Measurements from ENCODE around the gene OR4F15. TPM values are rescaled to one million over a fixed set of nuclear protein-coding genes. Genes with fewer than 3 reads are reported as not detected.

The OR4F15 gene
- total and polyA plus RNA-seq, 2 of the 13 experiments (the other 11 are each of a cell fraction or from before 2014, with no cell fraction given): not detected

DNA sequence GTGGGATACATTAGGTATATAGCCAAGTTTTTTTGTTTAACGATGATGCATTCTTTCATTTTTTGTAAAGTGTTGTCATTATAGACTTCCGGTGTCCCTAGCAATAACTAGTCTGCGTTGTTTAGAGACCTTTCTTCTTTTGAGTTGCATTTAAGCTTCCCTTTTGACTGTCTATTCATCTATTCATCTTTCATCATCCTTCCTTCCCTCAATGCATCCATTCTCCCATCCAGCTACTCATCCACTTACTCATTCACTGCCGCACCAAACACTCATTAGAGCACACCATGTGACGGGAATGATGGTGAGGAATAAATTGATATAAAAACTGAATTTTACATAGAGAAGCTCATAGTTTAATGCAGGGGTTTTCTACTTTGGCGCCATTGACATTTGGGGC is 32.9 kb downstream of the OR4F15 start (continued):
- TF ChIP-seq, protein P1, sequence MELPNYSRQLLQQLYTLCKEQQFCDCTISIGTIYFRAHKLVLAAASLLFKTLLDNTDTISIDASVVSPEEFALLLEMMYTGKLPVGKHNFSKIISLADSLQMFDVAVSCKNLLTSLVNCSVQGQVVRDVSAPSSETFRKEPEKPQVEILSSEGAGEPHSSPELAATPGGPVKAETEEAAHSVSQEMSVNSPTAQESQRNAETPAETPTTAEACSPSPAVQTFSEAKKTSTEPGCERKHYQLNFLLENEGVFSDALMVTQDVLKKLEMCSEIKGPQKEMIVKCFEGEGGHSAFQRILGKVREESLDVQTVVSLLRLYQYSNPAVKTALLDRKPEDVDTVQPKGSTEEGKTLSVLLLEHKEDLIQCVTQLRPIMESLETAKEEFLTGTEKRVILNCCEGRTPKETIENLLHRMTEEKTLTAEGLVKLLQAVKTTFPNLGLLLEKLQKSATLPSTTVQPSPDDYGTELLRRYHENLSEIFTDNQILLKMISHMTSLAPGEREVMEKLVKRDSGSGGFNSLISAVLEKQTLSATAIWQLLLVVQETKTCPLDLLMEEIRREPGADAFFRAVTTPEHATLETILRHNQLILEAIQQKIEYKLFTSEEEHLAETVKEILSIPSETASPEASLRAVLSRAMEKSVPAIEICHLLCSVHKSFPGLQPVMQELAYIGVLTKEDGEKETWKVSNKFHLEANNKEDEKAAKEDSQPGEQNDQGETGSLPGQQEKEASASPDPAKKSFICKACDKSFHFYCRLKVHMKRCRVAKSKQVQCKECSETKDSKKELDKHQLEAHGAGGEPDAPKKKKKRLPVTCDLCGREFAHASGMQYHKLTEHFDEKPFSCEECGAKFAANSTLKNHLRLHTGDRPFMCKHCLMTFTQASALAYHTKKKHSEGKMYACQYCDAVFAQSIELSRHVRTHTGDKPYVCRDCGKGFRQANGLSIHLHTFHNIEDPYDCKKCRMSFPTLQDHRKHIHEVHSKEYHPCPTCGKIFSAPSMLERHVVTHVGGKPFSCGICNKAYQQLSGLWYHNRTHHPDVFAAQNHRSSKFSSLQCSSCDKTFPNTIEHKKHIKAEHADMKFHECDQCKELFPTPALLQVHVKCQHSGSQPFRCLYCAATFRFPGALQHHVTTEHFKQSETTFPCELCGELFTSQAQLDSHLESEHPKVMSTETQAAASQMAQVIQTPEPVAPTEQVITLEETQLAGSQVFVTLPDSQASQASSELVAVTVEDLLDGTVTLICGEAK (IDR thresholded peaks at IDR 0.05): no peak
- TF ChIP-seq, protein P1 (CRISPR knock-in tag; IDR thresholded peaks at IDR 0.05): no peak
- no peak for TF ChIP-seq ZNF224 (CRISPR knock-in tag; IDR thresholded peaks at IDR 0.05)
- TF ChIP-seq SRY (CRISPR knock-in tag; IDR thresholded peaks at IDR 0.05): no peak
- TF ChIP-seq NR2F6 (IDR thresholded peaks at IDR 0.05): no peak
- no peak for TF ChIP-seq NR2F6 (CRISPR knock-in tag; IDR thresholded peaks at IDR 0.05)
- TF ChIP-seq CCAR2 (optimal IDR thresholded peaks at IDR 0.05; ENCODE audit: low read depth, low read length): no peak
- no peak for TF ChIP-seq IKZF1 (IDR thresholded peaks at IDR 0.05)
- TF ChIP-seq, protein P2, sequence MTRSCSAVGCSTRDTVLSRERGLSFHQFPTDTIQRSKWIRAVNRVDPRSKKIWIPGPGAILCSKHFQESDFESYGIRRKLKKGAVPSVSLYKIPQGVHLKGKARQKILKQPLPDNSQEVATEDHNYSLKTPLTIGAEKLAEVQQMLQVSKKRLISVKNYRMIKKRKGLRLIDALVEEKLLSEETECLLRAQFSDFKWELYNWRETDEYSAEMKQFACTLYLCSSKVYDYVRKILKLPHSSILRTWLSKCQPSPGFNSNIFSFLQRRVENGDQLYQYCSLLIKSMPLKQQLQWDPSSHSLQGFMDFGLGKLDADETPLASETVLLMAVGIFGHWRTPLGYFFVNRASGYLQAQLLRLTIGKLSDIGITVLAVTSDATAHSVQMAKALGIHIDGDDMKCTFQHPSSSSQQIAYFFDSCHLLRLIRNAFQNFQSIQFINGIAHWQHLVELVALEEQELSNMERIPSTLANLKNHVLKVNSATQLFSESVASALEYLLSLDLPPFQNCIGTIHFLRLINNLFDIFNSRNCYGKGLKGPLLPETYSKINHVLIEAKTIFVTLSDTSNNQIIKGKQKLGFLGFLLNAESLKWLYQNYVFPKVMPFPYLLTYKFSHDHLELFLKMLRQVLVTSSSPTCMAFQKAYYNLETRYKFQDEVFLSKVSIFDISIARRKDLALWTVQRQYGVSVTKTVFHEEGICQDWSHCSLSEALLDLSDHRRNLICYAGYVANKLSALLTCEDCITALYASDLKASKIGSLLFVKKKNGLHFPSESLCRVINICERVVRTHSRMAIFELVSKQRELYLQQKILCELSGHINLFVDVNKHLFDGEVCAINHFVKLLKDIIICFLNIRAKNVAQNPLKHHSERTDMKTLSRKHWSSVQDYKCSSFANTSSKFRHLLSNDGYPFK (CRISPR knock-in tag; IDR thresholded peaks at IDR 0.05; ENCODE audit: borderline replicate concordance): no peak
- no peak for TF ChIP-seq RAD21 (CRISPR knock-in tag; IDR thresholded peaks at IDR 0.05)
- TF ChIP-seq, protein P3, sequence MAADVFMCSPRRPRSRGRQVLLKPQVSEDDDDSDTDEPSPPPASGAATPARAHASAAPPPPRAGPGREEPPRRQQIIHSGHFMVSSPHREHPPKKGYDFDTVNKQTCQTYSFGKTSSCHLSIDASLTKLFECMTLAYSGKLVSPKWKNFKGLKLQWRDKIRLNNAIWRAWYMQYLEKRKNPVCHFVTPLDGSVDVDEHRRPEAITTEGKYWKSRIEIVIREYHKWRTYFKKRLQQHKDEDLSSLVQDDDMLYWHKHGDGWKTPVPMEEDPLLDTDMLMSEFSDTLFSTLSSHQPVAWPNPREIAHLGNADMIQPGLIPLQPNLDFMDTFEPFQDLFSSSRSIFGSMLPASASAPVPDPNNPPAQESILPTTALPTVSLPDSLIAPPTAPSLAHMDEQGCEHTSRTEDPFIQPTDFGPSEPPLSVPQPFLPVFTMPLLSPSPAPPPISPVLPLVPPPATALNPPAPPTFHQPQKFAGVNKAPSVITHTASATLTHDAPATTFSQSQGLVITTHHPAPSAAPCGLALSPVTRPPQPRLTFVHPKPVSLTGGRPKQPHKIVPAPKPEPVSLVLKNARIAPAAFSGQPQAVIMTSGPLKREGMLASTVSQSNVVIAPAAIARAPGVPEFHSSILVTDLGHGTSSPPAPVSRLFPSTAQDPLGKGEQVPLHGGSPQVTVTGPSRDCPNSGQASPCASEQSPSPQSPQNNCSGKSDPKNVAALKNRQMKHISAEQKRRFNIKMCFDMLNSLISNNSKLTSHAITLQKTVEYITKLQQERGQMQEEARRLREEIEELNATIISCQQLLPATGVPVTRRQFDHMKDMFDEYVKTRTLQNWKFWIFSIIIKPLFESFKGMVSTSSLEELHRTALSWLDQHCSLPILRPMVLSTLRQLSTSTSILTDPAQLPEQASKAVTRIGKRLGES (CRISPR knock-in tag; IDR thresholded peaks at IDR 0.05; ENCODE audit: borderline replicate concordance): no peak
- TF ChIP-seq, protein P4, sequence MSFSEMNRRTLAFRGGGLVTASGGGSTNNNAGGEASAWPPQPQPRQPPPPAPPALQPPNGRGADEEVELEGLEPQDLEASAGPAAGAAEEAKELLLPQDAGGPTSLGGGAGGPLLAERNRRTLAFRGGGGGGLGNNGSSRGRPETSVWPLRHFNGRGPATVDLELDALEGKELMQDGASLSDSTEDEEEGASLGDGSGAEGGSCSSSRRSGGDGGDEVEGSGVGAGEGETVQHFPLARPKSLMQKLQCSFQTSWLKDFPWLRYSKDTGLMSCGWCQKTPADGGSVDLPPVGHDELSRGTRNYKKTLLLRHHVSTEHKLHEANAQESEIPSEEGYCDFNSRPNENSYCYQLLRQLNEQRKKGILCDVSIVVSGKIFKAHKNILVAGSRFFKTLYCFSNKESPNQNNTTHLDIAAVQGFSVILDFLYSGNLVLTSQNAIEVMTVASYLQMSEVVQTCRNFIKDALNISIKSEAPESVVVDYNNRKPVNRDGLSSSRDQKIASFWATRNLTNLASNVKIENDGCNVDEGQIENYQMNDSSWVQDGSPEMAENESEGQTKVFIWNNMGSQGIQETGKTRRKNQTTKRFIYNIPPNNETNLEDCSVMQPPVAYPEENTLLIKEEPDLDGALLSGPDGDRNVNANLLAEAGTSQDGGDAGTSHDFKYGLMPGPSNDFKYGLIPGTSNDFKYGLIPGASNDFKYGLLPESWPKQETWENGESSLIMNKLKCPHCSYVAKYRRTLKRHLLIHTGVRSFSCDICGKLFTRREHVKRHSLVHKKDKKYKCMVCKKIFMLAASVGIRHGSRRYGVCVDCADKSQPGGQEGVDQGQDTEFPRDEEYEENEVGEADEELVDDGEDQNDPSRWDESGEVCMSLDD (CRISPR knock-in tag; IDR thresholded peaks at IDR 0.05; ENCODE audit: borderline replicate concordance): no peak
- no peak for TF ChIP-seq ZNF563 (CRISPR knock-in tag; IDR thresholded peaks at IDR 0.05)

Data from HepG2 (cell line).